ENCODE measurements around the gene NAXE. TPM values are rescaled to one million over a fixed set of nuclear protein-coding genes. Genes with fewer than 3 reads are reported as not detected.
A peak's percentile ranks its signal among the peaks of the same experiment; 100 is the strongest.

Gene NAXE
- polyA plus RNA-seq, 2 of the 4 experiments (the other 2 are of a cell fraction) = 81.4 to 119 TPM

DNA sequence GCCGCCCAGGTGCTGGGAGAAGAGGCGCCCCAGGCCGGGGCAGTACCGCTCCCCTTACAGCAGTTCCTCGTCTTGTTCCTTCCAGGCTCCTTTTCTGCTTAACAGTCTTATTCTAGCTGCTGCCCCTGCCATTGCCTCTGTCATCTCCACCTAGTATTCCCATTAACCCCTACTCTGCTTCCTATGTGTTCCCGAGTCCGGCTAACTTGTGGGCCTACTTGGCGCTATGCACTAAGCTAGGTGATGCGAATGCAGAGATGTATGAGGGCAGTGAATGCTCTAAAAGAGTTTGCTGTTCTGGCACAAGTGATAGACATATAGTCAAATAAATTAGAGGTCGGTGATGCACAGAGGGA lies 18.9 kb upstream of the NAXE start:
- no peak for DNase-seq (ENCODE audit: low read depth in 1 of 2, low spot score in 1 of 2)
- Histone ChIP-seq H3K4me3 (peak overlapping the region; percentile 65), H3K4me2 (peak overlapping the region; percentile 85), H3K4me1 (peaks cover 11% of the 10 kb centered on the region; the same call in 1 of the 3 replicates), H3K27ac (peak overlapping the region in 1 of 2 experiments; percentile 84; a peak in 3 of 6 replicates), H3K9me3 (no peaks in the 10 kb centered on the region)
- 31% methylated on average over 10 of the region's 10 CpGs for WGBS (ENCODE audit: missing lambda C conversion rate)
- CTCF ChIA-PET = interaction anchor here (1.0 to 2.3 kb wide), 5 partner anchors 13 to 127 kb away, joined by 3 to 6 read pairs (median 3); no protein-coding TSS in a partner anchor
- POLR2A ChIA-PET = no interaction called here
- no peak for FAIRE-seq
- no peak; a peak in 1 of 6 replicates for ATAC-seq
- TF ChIP-seq POLR2AphosphoS2 (conservative IDR thresholded peaks at IDR 0.05; ENCODE audit: low read length) (no peak), MAZ (IDR thresholded peaks at IDR 0.05; ENCODE audit: borderline replicate concordance, low read depth, low read length) (no peak)
- TF ChIP-seq, protein P1, sequence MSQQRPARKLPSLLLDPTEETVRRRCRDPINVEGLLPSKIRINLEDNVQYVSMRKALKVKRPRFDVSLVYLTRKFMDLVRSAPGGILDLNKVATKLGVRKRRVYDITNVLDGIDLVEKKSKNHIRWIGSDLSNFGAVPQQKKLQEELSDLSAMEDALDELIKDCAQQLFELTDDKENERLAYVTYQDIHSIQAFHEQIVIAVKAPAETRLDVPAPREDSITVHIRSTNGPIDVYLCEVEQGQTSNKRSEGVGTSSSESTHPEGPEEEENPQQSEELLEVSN (IDR thresholded peaks at IDR 0.05; ENCODE audit: borderline replicate concordance, low read depth) = no peak
- TF ChIP-seq, protein P2, sequence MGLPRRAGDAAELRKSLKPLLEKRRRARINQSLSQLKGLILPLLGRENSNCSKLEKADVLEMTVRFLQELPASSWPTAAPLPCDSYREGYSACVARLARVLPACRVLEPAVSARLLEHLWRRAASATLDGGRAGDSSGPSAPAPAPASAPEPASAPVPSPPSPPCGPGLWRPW (IDR thresholded peaks at IDR 0.05) = no peak

DNA sequence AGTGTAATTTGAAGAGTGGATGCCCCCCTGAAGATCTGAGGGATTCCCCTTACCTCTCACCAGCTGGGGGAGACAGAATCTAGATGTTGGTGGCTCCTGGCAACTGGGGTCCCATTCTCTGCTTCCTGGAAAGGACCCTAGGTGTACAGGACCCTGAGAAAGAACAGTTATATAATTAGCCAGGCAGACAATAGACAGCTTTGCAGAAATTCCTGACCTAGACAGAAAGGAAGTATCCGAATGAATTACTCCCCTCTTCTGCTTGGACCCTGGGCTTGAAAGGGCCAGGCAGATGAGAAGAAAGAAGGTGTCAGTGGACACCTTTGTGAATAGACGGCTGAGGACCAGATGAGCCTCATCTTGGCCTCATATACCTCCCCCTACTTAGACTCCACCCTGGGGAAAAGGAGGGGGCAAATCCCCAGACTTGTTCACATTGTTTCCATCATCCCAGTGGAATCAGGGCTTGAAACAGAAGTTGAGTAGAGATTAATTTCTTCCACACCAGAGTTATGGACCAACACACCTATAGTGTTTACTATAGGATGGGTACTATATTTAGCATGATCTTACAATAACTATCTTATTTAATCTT lies 17.4 kb upstream of the NAXE start:
- DNase-seq (ENCODE audit: low read depth in 1 of 2, low spot score in 1 of 2) (no peak), ATAC-seq (no peak), FAIRE-seq (no peak)
- Histone ChIP-seq H3K27ac (no peak overlapping the region), H3K4me2 (no peak overlapping the region), H3K4me3 (no peak overlapping the region), H3K9me3 (no peaks in the 10 kb centered on the region), H3K4me1 (peaks cover 11% of the 10 kb centered on the region; the same call in 1 of the 3 replicates)
- 38% methylated on average over 2 of the region's 2 CpGs for WGBS (ENCODE audit: missing lambda C conversion rate)
- TF ChIP-seq SMC3 (IDR thresholded peaks at IDR 0.05) (no peak), CEBPB (IDR thresholded peaks at IDR 0.05) (no peak), GATA3 (IDR thresholded peaks at IDR 0.05; ENCODE audit: borderline replicate concordance) (no peak), RARB (CRISPR knock-in tag; IDR thresholded peaks at IDR 0.05) (no peak), POLR2A (IDR thresholded peaks at IDR 0.05; ENCODE audit: low read length) (no peak), HEYL (CRISPR knock-in tag; IDR thresholded peaks at IDR 0.05) (no peak), POLR2AphosphoS2 (conservative IDR thresholded peaks at IDR 0.05; ENCODE audit: low read length) (no peak), NR3C1 (IDR thresholded peaks at IDR 0.05) (no peak), TP53 (CRISPR knock-in tag; IDR thresholded peaks at IDR 0.05) (no peak), MYC (IDR thresholded peaks at IDR 0.05; ENCODE audit: borderline replicate concordance, low read length) (no peak), SREBF2 (IDR thresholded peaks at IDR 0.05) (no peak), FOXS1 (CRISPR knock-in tag; IDR thresholded peaks at IDR 0.05) (no peak)
- TF ChIP-seq, protein P3, sequence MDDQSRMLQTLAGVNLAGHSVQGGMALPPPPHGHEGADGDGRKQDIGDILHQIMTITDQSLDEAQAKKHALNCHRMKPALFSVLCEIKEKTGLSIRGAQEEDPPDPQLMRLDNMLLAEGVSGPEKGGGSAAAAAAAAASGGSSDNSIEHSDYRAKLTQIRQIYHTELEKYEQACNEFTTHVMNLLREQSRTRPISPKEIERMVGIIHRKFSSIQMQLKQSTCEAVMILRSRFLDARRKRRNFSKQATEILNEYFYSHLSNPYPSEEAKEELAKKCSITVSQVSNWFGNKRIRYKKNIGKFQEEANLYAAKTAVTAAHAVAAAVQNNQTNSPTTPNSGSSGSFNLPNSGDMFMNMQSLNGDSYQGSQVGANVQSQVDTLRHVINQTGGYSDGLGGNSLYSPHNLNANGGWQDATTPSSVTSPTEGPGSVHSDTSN (IDR thresholded peaks at IDR 0.05) = no peak
- TF ChIP-seq, protein P1 (IDR thresholded peaks at IDR 0.05; ENCODE audit: borderline replicate concordance, low read depth) = no peak
- ChIA-PET CTCF (interaction anchor here (1.0 to 1.7 kb wide), 5 partner anchors 13 to 54 kb away, joined by 3 to 4 read pairs (median 3); partner anchors contain the start of gene HAPLN2), POLR2A (interaction anchor here (1.0 kb wide), 1 partner anchor 17 kb away, joined by 3 read pairs; the partner anchor contains the start of gene NAXE)

DNA sequence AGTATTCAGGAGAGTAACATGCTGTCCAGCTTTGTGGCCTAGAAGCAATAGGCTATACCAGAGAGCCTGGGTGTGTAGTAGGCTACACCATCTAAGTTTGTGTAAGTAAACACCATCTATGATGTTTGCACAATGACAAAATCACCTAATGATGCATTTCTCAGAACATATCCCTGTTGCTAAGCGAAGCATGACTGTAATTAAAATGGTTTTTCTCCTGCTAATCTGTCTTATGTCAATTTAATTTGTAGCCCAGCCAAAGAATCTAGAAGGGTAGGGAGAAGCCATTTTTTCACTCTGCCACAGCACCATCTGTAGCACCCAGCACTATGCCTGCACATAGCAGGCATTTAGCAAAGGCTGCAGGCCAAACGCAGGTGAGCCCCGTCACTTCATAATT lies 14.0 kb upstream of the NAXE start:
- H3K9me3 ChIP-seq = no peaks in the 10 kb centered on the region
- ChIA-PET CTCF (interaction anchor here (0.9 to 1.5 kb wide), 3 partner anchors 31 to 53 kb away, joined by 4 to 10 read pairs (median 4); no protein-coding TSS in a partner anchor), POLR2A (no interaction called here)
- H3K27ac ChIP-seq = no peak overlapping the region
- no peak overlapping the region for H3K4me3 ChIP-seq
- FAIRE-seq = no peak
- TF ChIP-seq KDM5A (IDR thresholded peaks at IDR 0.05) (no peak), POLR2AphosphoS2 (conservative IDR thresholded peaks at IDR 0.05; ENCODE audit: low read length) (no peak), HOXA7 (CRISPR knock-in tag; IDR thresholded peaks at IDR 0.05) (no peak), PHF8 (IDR thresholded peaks at IDR 0.05; ENCODE audit: borderline replicate concordance, low read depth) (no peak), CBX8 (IDR thresholded peaks at IDR 0.05) (no peak), KDM1A (IDR thresholded peaks at IDR 0.05; ENCODE audit: low read depth) (no peak), ZSCAN20 (CRISPR knock-in tag; IDR thresholded peaks at IDR 0.05) (no peak), HEYL (CRISPR knock-in tag; IDR thresholded peaks at IDR 0.05) (no peak), FOXS1 (CRISPR knock-in tag; IDR thresholded peaks at IDR 0.05) (no peak), RARB (CRISPR knock-in tag; IDR thresholded peaks at IDR 0.05) (no peak), JUN (IDR thresholded peaks at IDR 0.05) (no peak)
- TF ChIP-seq, protein P4, sequence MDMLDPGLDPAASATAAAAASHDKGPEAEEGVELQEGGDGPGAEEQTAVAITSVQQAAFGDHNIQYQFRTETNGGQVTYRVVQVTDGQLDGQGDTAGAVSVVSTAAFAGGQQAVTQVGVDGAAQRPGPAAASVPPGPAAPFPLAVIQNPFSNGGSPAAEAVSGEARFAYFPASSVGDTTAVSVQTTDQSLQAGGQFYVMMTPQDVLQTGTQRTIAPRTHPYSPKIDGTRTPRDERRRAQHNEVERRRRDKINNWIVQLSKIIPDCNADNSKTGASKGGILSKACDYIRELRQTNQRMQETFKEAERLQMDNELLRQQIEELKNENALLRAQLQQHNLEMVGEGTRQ (IDR thresholded peaks at IDR 0.05) = no peak
- TF ChIP-seq, protein P5, sequence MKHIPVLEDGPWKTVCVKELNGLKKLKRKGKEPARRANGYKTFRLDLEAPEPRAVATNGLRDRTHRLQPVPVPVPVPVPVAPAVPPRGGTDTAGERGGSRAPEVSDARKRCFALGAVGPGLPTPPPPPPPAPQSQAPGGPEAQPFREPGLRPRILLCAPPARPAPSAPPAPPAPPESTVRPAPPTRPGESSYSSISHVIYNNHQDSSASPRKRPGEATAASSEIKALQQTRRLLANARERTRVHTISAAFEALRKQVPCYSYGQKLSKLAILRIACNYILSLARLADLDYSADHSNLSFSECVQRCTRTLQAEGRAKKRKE (CRISPR knock-in tag; IDR thresholded peaks at IDR 0.05; ENCODE audit: low read depth) = no peak
- TF ChIP-seq, protein P2 (IDR thresholded peaks at IDR 0.05) = no peak
- TF ChIP-seq, protein P6, sequence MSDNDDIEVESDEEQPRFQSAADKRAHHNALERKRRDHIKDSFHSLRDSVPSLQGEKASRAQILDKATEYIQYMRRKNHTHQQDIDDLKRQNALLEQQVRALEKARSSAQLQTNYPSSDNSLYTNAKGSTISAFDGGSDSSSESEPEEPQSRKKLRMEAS (IDR thresholded peaks at IDR 0.05) = no peak
- ATAC-seq = no peak
- 82% methylated on average over 3 of the region's 3 CpGs for WGBS (ENCODE audit: missing lambda C conversion rate)
- DNase-seq (ENCODE audit: low read depth in 1 of 2, low spot score in 1 of 2) = no peak
- no peaks in the 10 kb centered on the region for H3K4me1 ChIP-seq
- no peak overlapping the region for H3K4me2 ChIP-seq

Data from A549 (cell line).